ENCODE data around the gene TAGLN3.

GRCh38 chr3:112002096-112002971 is 3.6 kb downstream of the TAGLN3 start:
- TF ChIP-seq CTCF (IDR thresholded peaks at IDR 0.05; ENCODE audit: low read depth, low read length) (no peak), EZH2phosphoT487 (IDR thresholded peaks at IDR 0.05; ENCODE audit: low read depth) (no peak)

Data from OCI-LY3 (cell line).